DMS53 treated with DMSO at 0.1 percent for 48 hours (cell line): ENCODE results near the gene HOXA13.
A peak's percentile ranks its signal among the peaks of the same experiment; 100 is the strongest.

Experiments used
- DNase-seq: peaks from one replicate; lab custom pipeline; 2025; ENCODE audit not compliant: unreplicated experiment; lab: John Stamatoyannopoulos, UW

HOXA13 gene

DNA sequence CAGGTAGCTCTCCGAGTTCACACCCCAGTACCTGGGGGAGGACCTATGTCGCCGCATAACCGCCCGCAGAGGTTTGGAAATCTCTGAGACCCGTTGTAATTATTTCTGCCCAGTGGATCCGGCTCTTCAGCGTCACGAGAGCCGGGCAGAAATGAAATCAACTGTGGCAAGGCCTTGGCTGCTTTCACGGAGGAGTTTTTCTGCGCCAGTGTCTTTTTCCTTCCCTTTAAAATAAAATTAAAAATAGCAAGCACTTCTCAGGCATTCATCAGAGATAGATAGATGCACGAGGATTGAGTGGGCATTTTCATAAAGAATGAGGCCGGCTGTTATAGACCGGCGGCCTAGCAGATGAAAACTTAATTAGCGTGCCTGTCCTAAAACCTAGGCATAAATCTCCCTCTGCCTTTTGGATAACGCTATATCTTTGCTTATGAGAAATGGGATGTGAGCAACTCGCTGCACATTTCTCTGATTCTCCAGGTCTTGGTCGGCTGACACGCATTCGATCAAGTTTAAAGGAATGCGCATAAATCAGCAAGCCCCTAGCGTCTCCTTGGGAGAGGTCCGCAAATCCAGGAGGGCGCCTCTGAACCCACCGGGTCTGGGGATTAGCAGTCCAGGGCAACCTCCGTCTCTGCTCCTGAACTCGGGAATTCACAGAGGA lies 6.4 kb downstream of the HOXA13 start:
- no peak for DNase-seq

DNA sequence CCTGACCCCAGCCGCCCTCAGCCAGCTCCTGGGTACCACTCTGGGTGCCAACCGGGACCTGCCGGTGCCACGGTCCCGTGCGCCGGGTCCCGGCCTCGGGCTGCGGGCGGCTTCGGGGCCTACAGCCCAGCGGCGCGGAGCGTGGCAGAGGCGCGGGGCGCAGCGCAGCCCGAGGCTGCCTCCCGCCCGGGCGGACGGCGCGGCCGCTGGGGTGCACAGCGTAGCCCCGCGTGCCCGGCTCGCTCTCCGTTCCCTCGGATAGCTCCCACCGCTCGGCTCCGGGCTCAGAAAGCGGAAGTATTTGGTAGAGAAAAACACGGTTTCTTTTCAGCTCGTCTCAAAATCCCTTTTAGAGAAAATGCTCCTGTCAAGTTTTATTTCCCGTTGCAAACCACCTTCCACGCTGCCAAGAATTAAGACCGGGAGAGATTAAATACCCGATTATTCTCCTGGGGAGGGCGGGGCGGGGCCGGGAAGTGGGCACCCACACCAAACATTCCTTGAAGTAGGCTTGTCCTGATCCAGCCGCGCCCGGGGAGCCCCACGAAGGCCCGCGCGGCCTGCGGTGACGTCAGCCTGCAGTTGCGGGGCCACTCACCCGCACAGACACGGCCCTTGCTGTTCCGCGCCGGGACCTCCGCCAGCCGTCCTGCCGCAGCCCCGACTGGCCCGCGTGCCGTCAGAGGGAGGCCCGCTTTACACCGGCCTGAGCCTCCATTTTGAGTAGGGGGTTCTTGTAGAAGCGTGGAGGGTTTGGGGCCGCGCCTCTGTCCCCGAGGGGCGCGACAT lies 7.2 kb downstream of the HOXA13 start:
- no peak for DNase-seq

DNA sequence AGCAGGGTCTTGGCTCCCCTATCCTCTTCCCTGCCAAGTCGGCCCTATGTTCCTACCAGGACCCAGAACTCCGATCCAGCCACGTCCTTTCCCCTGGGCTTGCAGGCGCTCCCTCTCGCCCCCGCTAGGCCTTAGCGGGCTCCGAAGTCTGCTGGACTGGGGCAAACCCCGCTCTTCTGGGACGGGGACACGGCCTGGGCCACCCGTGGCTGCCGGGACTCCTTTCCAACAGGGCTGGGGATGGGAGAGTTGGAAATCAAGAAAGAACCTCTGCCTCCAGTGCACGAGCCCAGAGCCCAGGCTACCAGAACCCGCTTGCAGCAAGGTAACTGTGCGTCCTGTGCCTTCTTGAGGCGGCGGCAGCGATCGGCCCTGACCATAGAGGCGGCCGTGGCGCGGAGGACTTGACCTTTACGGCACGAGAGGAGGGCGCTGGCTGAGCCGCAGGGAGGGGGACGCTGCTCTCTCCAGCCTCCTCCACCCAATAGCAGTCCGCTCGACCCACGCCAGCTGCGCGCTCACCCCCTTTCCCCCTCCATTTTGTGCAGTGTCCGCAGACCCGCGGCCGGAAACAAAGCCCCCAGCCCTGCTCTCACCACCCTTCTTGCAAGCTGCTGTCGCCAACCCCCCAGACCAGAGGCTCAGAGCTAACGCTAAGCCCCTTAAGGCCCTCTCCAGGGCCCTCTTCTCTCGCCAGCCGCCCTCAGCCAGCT lies 7.9 kb downstream of the HOXA13 start:
- no peak for DNase-seq

DNA sequence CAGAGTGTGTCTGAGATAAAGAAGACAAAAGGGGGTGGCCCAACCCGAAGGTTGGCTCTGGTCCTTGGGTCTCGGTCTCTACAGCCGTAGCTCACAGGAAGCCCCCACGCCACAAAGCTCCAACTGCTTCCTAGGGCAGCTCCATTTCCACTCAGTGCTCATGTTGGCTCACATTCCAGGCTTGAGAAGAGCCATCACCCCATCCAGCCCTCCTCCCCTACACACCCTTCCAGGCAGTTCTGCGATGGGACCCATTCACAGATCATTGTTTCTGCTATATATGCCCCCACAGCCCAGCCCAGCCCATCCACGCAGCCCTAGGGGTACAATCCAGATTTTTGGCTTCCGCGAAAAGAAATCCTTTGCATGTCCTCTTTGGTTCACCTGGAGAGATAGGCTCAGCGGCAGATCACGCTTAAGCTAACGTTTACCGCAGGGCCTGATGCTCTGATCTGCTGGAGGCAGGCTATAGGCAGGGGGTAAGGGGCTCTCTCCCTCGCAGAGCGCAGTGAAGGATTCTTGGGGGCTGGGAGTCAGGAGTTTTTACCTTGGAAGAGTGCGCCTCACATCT lies 8.6 kb downstream of the HOXA13 start:
- no peak for DNase-seq

DNA sequence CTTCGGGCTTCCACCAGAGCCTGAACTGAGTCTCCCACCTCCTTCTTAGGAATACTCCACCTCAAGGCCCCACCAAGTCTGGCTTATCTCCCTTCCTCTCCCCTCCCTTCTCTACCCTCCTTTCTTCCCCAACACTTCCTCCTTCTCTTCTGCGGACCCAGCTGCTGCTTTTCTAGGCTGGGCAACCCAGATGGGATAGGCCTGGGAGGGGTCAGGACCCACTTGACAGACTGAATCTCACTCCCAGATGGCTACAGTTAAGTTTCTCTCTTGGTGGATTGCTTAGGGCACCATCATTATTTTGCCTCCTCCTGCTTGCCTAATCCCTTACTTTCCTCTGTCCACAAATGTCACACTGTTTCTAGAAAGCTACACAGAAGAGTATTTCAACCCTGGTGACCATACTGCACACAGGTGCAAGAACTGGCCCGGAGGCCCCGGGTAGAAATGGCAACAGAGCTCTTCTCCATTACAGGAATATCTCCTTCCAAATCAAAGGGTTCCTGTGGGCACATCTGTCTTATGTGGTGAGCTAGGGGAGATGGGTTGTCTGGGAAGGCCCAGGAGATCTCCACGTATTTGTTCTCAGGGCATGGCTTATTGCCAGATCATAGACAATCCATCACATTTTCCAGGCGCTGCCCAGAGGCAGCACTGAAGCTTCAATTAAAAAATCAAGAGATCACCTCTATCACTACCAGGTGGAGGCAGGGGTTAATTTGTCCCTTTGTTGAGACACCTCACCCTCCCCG lies 9.7 kb downstream of the HOXA13 start:
- no peak for DNase-seq

DNA sequence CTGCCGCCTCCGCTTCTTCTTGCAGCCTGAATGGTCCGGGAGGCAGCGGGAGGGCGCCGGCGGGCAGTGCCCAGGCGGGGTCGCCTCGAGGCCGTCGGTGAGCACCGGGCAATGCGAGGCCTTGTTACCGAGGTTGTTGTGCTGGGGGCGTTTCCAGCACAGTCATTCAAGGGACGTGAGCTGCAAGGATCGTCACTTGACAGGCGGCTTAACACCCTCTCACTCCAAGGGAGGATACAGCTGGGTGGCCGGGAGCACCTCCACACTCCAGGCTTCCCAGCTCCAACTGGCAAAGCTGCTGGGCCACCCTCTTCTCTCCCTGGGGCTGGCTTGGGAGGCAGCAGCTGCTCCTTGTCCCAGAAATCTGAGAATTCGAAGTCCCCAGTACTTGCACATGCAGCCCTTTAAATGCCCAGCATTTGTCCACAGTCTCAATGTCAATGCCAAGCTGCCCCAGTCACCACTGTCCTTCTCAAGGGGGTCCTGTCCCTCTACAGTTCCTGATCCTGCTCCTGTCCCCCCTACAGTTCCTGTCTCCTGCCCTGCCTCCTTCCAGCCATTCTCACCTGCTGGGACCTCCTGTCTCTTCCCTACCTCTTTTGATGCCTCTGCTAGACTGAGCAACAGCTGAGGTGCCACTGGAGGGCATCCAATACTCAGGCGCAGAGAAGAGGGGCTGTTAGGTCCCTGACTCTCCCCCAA lies 10.4 kb downstream of the HOXA13 start:
- DNase-seq: no peak

DNA sequence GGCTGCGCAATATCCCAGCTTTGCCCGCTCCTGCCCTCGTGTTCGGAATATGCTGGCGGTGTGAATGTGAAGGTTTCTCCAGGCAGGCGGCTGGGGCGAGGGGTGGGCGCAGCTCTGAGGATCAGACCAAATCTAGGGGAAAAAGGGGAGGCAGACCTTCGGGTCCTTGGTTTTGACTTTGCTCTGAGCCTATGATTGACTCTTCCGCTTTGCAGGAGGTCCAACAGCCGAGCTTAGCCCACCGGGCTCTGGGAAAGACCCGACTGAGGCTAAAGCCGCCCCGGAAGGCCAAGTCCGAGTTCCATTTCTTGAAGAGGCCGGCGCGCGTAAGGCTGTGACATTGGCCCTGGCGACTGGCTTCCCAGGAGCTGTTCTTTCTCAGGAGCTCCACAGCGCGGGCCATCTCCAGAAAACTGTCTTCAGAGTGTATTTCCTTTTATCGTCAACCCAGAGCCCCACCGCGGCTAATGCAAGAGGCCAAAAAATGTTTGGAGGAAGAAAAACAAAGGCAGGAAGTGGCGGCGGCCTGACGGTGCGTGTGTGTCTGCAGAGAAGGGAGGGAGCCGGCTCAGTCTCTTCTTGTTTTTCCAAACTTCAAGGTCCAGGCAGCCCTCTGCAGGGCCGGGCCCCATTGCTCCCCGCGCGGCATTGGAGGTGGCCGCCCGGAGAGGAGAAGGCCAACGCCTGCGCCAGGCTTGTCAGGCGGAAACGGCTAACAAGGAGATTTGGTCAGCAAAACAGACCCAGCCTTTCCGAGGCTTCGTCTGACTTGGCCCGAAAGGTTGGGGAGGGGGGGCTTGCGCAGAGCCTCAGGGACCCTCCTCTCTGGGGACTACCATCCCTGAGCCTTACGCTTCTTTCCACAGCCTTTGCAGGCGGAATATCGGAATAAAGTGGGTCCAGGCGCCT lies 11.3 kb downstream of the HOXA13 start:
- DNase-seq: no peak

DNA sequence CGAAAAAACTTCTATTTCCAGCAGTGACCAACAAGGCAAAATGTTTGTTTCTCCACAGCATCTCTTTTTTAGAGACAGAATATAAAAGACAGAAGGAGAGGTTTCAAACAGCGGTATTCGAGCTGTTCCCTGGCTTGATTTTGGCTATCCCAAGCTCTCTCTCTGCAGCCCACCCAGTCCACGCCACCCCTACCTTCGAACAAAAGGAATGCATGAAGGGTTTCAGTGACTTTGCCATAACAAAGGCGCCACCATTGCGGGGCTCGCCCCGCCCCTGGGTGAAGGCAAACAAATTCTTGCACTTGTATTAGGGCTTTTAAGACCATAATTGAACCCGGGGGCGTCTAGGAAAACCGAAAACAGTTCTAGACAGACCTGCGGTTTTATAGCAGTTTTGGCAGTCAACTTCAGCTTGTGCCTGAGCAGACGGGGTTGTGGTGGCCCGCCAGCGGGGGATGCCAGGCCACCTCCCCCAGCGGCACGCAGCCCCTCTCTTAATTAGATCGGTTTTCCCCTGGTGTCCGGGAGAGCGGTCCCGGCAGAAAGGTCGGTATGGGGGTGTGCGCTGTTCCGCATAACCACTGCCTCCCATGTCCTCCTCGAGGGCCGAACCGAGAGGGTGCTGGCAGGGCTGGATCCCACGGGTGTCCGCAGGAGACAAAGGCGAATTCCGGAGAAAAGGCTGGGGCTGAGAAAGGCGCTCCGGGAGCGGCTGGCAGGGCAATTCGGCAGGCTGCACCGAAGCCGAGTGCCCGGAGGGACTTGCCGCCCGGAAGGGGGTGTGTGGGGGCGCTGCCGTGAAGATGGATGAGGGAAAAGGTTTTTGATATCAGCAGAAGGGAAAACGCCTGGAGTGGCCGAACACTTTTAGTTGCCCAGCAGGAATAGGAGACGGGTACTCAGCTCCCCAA lies 12.2 kb downstream of the HOXA13 start:
- no peak for DNase-seq

DNA sequence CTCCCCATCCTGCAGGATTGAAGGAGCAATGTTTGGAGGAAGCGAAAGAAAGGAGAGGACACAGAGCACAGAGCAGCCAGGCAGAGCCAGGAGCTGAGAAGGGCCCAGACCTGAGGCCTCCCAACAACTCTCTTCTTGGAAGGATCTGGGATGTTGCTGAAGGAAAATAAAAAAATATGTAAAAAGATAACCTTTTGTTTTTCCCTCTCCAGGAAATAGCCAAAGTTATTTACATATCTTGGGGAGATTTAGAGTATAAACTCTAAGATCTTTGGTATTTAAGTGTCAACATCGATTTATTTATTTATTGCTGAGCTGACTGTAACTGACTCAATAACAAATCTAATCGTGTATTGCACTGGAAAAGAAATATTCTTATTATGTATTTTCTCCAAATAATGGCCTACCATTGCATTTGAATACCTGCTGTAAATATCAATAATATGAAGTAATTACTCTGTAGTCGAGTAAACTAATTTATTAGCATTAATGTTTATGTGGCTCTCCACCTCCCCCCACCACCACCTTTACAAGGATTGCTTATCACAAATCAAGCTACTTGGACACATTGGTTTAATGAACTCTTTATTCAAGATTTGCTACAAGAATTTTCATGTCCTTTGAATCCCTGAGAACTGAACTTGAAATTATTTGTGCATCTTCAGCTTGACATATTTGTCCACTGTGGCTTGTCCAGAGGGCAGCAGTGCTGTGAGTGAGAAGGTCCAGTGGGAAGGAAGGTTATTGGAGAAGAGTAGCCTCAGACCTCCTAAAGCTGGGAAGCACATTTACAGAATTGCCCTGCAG lies 13.0 kb downstream of the HOXA13 start:
- no peak for DNase-seq

DNA sequence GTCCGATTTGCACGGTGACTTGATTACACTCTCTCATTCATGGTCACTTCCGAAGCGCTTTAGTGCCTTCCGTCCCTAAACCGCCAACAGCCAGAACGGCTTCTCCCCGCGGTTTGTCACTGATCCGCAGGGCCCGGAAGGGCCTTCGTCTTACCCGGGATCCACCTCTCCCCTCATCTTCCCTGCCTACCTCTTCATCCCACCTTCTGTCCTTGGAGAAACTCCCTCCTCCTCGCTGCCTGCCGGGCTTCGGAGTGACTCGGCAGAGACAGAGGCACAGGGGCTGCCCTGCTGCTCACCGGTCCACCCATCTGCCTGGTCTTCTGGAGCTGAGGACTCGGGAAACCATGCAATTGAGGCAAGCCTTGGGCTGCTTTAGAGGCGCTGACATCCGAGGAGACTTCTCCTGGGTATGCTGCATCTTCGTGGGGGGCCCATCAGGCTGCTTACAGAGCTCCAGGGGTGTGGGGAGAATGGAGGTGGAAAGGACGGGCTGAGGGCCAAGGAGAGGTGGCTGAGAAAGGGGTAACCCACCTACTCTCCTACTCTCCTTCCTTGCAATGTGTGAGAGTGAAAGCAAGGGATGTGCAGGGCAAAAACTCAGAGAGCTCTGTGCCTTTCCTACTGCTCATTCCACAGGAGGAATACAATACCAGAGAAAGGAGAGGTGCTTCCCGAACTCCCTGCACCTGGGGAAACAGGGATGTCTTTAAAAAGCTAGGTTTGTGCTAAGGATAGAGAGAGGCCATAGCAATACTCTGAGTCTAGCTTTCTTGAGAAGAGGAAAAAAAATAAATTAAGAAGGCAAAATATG lies 13.8 kb downstream of the HOXA13 start:
- DNase-seq: peak; percentile 35

DNA sequence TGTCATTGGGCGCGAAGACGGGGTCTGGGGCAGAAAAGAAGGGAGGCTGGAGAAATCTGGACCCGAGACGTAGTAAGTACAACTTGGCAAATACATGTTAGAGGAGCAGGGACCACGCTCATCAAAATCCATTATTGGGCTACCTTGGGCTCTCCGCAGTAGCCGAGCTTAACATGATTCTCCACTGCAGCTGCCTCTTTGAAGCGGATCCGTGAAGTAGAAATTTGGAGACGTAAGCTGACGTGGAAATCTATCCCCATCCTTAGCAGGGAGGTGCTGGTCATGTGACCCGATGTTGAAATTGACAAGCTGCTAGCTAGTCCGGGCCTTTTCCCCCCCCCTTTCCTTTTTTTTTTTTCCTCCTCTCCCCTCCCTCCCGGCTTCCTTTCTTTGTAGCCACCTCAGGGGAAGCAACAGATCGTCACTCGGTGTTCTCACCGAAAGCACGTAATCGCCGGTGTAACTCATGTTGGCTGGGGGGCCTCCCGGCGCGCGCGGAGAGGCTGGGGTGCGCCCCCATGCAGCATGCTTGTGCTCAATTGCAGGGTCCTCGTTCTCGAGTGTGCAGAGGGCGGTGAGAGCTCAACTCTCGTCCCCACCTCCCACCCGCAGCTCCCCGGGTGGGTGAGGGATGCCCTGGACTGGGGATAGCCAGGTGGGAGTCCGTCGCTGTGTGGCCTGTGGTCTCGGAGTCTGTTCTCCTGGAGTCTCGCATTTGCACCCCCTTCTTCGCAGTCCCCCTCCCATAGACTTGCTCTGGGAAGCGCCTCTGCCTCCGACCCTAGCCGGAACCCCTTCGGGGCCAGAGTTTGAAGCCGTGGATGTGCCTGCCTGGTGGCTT lies 14.7 kb downstream of the HOXA13 start, which contains the start of gene HOXA11:
HOXA11 (minus strand) TSS at position 220 of the 841 bp plus-strand sequence; CDS start at position 132, 88 bp downstream.
- DNase-seq: peak; percentile 77

DNA sequence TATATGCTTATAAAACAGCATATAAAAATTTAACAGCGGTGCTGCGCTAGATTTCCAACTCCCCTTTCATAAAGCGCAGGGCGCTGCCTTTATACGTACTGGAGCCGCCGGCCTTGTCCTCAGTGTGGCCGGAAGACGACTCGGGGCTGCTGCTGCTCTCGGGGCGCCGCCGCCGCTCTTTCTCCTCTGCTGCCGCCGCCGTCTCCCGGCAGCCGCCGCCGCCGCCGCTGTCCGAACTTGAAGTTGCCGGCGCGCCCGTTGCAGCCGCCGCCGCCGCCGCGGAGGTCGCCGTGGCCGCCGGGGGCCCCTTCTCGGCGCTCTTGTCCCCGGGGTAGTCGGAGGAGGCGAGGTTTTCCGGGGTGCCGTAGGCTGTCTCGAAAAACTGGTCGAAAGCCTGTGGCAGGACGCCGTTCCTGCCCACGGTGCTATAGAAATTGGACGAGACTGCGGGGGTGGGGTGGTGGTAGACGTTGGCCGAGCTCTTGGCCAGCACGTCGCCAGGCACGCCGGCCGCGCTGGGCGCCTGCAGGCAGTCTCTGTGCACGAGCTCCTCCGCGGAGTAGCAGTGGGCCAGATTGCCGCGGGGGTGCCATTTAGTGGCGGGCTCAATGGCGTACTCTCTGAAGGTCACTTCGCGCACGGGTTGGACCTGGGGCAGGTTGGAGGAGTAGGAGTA lies 15.4 kb downstream of the HOXA13 start:
- DNase-seq: peak; percentile 33

DNA sequence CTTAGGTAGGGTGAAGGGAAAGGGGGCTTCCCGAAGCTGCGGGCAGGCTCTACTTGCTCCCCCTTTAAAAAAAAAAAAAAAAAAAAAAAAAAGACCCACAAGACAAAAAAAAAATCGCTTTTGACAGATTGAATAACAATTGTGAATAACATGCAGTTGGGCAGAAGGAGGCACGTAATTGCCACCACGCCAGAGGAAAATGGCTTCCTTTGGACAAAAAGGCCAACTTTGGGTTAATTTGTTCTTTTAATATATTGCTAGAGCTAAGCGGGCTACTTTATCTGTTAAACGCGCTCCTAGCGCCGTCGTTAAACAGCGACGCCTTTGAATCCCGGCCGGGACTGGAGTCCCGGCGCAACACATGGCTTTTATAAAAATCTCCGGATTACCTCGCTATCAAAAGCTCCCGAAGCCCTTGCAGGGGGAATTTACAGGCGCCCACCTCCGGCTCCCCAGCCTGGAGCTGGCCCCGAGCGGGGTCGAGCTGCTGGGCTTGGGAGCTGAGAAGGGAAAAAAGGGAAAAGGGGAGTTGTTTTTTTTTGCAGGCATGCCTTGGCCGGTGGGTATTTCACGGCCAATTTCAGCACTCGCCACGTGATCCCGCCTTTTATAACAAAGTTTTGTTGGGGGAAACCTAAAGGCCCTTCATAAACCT lies 16.1 kb downstream of the HOXA13 start:
- peak; percentile 39 for DNase-seq

DNA sequence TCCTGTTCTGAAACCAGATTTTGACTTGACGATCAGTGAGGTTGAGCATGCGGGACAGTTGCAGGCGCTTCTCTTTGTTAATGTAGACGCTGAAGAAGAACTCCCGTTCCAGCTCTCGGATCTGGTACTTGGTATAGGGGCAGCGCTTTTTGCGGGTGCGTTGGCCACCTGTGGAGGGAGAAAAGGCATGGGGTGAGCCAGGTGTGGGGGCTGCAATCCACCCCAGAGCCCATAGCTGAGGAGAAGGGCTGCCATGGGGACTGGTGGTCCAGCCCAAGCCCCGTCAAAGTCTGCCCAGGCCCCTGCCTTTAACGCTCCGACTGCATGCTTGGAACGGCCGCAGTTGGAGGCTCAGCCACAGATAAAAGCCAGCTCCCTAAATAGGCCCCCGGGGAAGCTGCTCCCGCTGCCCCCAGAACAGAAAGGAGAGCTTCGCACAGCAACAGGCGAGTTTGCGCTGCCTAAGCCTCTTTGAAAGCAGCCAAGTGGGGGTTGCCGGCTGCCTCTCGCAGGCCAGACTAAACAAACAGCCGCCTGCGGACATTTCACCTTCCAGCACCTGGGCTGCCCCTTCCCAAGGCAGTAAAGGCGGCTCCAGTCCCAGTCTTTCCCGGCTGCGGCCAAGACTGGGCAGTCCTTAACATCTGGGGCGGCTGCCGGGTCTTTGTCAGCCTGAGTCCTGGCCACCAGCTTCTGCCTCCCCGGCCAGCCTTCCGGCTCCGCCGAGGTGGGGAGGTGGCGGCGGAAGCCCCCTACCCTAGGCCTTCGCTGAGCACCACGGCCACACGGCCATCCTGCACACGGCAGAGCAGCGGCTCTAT lies 16.8 kb downstream of the HOXA13 start:
- DNase-seq: peak; percentile 42
